ENCODE measurements around the gene ATG4C. TPM values are rescaled to one million over a fixed set of nuclear protein-coding genes. Genes with fewer than 3 reads are reported as not detected.

Gene ATG4C
- total and polyA plus RNA-seq, 2 of the 13 experiments (the other 11 are each of a cell fraction or from before 2014, with no cell fraction given), result 4.0 to 11.2 TPM

- Histone ChIP-seq H3K27me3 (ENCODE audit: control insufficient read depth in 1 of 2, insufficient read depth in 2 of 2, low read length in 2 of 2) (peaks cover 0 to 3% of the 10 kb centered on the region in 2 experiments; a peak in 2 of 5 replicates), H3K27ac (ENCODE audit: extremely low read length, insufficient read depth, low read length) (no peak overlapping the region), H3K4me2 (ENCODE audit: low read depth, low read length) (no peak overlapping the region), H3K4me3 (replicated peaks in 1 of 3; ENCODE audit: insufficient read depth in 1 of 3, low read depth in 2 of 3, low read length in 3 of 3) (no peak overlapping the region), H3K9me3 (ENCODE audit: low read length) (no peaks in the 10 kb centered on the region), H2AFZ (ENCODE audit: low read length) (no peak overlapping the region), H4K20me1 (ENCODE audit: insufficient read depth, low read length) (no peaks in the 10 kb centered on the region), H3K79me2 (ENCODE audit: insufficient read depth, low read length) (no peaks in the 10 kb centered on the region), H3K9ac (ENCODE audit: insufficient read depth, low read depth, low read length) (no peak overlapping the region), H3K4me1 (ENCODE audit: insufficient read depth, low read length) (peaks cover 12% of the 10 kb centered on the region), H3K36me3 (replicated peaks in 1 of 2; ENCODE audit: control insufficient read depth in 1 of 2, insufficient read depth in 2 of 2, low read length in 2 of 2) (no peaks in the 10 kb centered on the region)
- ChIA-PET CTCF (ENCODE audit: low intra/inter-chr PET ratio, low total read pairs) (interaction anchor here (2.9 kb wide), 1 partner anchor 64 kb away, joined by 24 read pairs; no protein-coding TSS in a partner anchor), POLR2A (no interaction called here)
- DNase-seq (ENCODE audit: low spot score) (no peak), FAIRE-seq (no peak), ATAC-seq (no peak)
- 74% methylated on average over 6 of the region's 6 CpGs for WGBS (ENCODE audit: low lambda C conversion rate)
- in situ Hi-C loops (cut with HindIII; ENCODE audit: extremely low pct_ligation_motif_present, low pct_unique_long_range_greater_than_20kb), result loop anchor here (10.0 kb wide), 1 partner anchor 61 kb away; no protein-coding TSS in a partner anchor
- TF ChIP-seq POGK (CRISPR knock-in tag; conservative IDR thresholded peaks at IDR 0.05) (no peak), ZC3H13 (CRISPR knock-in tag; IDR thresholded peaks at IDR 0.05) (no peak), ZNF280D (CRISPR knock-in tag; IDR thresholded peaks at IDR 0.05) (no peak), SMARCC2 (IDR thresholded peaks at IDR 0.05) (no peak), NCOR1 (IDR thresholded peaks at IDR 0.05; ENCODE audit: borderline replicate concordance, low read length) (no peak), PAF1 (CRISPR knock-in tag; IDR thresholded peaks at IDR 0.05) (no peak), PITX1 (CRISPR knock-in tag; IDR thresholded peaks at IDR 0.05) (no peak)
- intact Hi-C loops (cut with micrococcal nuclease; ENCODE audit: unreplicated experiment), result loop anchor here (1.0 kb wide), 1 partner anchor 64 kb away; no protein-coding TSS in a partner anchor
- BruUV-seq (replicated peaks), result no TSS peak
These were observed 121.4 kb downstream of the ATG4C start for GRCh38 chr1:62905309-62905708.
